ENCODE measurements around the gene CSNK1D. TPM values are rescaled to one million over a fixed set of nuclear protein-coding genes. Genes with fewer than 3 reads are reported as not detected.

The CSNK1D gene
- total RNA-seq, 3 donors from 2014 or later, result 177 to 221 (median 189) TPM

- TF ChIP-seq CTCF (IDR thresholded peaks at IDR 0.05), result peak; percentile 89
- Histone ChIP-seq H3K4me1 (ENCODE audit: low read depth) (peaks cover 61% of the 10 kb centered on the region), H3K9me3 (no peaks in the 10 kb centered on the region), H3K4me3 (no peak overlapping the region), H3K36me3 (ENCODE audit: low read depth) (no peaks in the 10 kb centered on the region)
- peak; percentile 72 to 80 (median 79) for DNase-seq
- ATAC-seq, result peak; percentile 54
- intact Hi-C loops (cut with DNase I, micrococcal nuclease), result loop anchor here in 1 of 2 donors (10.0 kb wide), 1 partner anchor 88 kb away; no protein-coding TSS in a partner anchor
These were observed 37.1 kb downstream of the CSNK1D start for GRCh38 chr17:82236142-82236971.

DNA sequence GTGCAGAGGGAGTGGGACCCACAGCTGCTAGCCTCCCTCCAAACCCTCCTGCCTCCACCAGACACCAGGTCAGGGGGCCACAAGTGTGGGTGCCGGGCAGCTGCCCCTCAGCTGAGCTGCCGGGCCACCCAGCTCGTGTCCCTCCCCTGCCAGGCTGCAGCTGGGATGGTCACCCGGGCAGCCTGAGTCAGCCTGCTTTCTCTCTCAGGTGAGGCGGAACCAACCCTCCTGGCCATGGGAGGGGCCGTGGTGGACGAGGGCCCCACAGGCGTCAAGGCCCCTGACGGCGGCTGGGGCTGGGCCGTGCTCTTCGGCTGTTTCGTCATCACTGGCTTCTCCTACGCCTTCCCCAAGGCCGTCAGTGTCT, 37.7 kb downstream of the CSNK1D start:
- H3K4me3 ChIP-seq, result no peak overlapping the region
- intact Hi-C loops (cut with DNase I, micrococcal nuclease), result loop anchor here in 1 of 2 donors (10.0 kb wide), 1 partner anchor 89 kb away; no protein-coding TSS in a partner anchor
- H3K36me3 ChIP-seq (ENCODE audit: low read depth), result no peaks in the 10 kb centered on the region
- H3K4me1 ChIP-seq (ENCODE audit: low read depth), result peaks cover 61% of the 10 kb centered on the region
- ATAC-seq (peak; percentile 2), DNase-seq (peak; percentile 11 to 72 (median 60))
- no peaks in the 10 kb centered on the region for H3K9me3 ChIP-seq
- no peak for TF ChIP-seq CTCF (IDR thresholded peaks at IDR 0.05)

DNA sequence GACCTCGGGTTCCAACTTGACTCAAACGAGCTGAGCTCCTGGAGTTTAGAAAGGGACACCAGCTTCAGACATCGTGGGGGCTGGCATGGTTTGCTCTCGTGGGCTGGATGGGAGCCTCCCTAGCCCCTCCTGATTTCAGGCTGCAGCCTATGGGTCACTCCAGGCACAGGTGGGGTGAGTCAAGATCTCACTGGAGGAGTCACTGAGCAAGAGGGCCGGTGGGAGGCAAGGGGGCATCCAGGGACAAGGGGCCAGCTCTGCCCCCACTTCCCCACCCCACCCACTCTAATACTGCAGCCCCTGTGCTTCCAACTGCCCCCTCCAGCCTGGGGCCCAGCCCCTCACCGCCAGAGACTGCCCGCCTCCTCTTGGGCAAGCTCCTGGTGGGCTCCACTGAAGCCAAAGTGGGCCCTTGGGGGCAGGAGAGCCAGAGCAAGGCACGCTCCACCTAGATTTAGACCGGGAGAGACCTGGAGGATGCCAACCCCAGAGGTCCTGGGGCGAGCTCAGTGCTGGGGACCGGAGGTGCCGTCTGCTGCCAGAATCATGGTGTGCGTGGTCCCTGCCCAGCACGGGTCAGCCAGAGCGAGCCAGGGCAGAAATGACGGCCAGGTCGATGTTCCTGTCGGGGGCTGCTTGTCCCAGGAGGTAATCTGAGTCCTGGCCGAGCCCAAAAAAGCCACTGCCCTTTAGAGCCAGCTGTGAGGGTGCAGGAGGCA, 38.3 kb downstream of the CSNK1D start:
- no peaks in the 10 kb centered on the region for H3K36me3 ChIP-seq (ENCODE audit: low read depth)
- peaks cover 61% of the 10 kb centered on the region for H3K4me1 ChIP-seq (ENCODE audit: low read depth)
- H3K9me3 ChIP-seq, result no peaks in the 10 kb centered on the region
- no peak for ATAC-seq
- peak in 2 of 3 donors; percentile 27 to 60 for DNase-seq
- intact Hi-C loops (cut with DNase I, micrococcal nuclease), result loop anchor here in 1 of 2 donors (10.0 kb wide), 1 partner anchor 90 kb away; no protein-coding TSS in a partner anchor
- no peak overlapping the region for H3K4me3 ChIP-seq
- TF ChIP-seq CTCF (IDR thresholded peaks at IDR 0.05), result no peak

GRCh38 chr17:82234211-82235055, 39.1 kb downstream of the CSNK1D start:
- Histone ChIP-seq H3K9me3 (no peaks in the 10 kb centered on the region), H3K4me1 (ENCODE audit: low read depth) (peaks cover 61% of the 10 kb centered on the region), H3K36me3 (ENCODE audit: low read depth) (no peaks in the 10 kb centered on the region), H3K4me3 (no peak overlapping the region)
- ATAC-seq (no peak), DNase-seq (peak in 2 of 3 donors; percentile 40 to 65)
- intact Hi-C loops (cut with DNase I, micrococcal nuclease), result loop anchor here in 1 of 2 donors (10.0 kb wide), 1 partner anchor 90 kb away; no protein-coding TSS in a partner anchor
- no peak for TF ChIP-seq CTCF (IDR thresholded peaks at IDR 0.05)

Data from mucosa of descending colon (tissue), 3 donors.